ENCODE data around the gene NLRP4.
"Not testable (repeated sequence)": the region's sequence is repeated elsewhere in the genome, so short reads cannot be mapped to it uniquely, and the experiment has no call there.

Gene NLRP4

DNA sequence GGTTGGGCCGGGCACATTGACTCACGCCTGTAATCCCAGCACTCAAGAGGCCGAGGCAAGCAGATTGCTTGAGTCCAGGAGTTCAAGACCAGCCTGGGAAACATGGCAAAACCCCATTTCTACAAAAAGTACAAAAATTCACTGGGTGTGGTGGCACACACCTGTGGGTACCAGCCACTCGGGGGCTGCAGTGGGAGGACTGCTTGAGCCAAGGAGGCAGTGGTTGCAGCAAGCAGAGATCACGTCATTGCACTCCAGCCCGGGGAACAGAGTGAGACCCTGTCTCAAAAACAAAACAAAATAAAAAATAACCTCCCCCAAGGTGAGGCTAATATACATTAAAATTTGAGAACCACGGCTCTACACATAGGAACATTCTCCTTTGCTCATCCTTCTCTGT is 70.9 kb downstream of the NLRP4 start:
- DNase-seq (ENCODE audit: insufficient read length, low spot score) (no peak), FAIRE-seq (no peak)
- TF ChIP-seq, protein P1, sequence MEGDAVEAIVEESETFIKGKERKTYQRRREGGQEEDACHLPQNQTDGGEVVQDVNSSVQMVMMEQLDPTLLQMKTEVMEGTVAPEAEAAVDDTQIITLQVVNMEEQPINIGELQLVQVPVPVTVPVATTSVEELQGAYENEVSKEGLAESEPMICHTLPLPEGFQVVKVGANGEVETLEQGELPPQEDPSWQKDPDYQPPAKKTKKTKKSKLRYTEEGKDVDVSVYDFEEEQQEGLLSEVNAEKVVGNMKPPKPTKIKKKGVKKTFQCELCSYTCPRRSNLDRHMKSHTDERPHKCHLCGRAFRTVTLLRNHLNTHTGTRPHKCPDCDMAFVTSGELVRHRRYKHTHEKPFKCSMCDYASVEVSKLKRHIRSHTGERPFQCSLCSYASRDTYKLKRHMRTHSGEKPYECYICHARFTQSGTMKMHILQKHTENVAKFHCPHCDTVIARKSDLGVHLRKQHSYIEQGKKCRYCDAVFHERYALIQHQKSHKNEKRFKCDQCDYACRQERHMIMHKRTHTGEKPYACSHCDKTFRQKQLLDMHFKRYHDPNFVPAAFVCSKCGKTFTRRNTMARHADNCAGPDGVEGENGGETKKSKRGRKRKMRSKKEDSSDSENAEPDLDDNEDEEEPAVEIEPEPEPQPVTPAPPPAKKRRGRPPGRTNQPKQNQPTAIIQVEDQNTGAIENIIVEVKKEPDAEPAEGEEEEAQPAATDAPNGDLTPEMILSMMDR (IDR thresholded peaks at IDR 0.05; ENCODE audit: insufficient read depth, missing control alignments), result no peak

DNA sequence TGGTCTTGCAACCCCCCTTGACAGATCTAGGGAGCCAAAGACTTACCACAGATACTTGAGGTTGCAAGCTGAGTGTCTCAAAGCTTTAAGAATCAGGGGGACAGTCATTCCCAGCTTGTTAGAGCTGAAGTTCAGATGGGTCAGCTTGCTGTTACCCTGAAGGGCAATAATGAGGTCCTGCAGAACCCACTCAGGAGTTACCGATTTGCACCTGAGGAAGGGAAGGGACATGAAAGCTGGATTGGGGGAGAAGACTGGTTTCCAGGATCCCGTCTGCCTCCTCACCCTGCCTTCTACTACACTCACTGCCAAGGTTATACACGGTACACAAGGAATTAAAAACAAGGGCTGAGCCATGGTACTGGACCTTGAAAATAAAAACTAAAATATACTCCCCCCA is 71.4 kb downstream of the NLRP4 start:
- TF ChIP-seq, protein P1 (IDR thresholded peaks at IDR 0.05; ENCODE audit: insufficient read depth, missing control alignments), result no peak
- DNase-seq (ENCODE audit: insufficient read length, low spot score) (no peak), FAIRE-seq (no peak)

DNA sequence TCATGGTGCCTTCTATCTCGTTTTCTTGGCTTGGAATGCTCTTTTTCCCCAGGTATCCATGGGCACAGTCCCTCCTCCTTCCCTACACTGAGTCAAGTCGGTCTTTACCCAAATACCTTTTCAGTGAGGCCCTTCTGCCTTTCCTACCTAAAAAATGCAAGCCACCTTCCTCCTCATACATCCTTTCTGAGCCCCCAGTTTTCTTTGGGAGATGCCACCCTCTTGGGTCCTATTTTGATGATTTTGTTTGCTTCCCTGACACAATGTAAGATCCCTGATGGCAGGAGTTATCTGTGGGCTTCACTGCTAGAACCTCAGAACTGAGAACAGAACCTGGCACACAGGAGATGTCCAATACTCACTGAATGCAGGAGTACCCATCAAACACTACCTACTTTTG is 73.5 kb downstream of the NLRP4 start:
- TF ChIP-seq, protein P1 (IDR thresholded peaks at IDR 0.05; ENCODE audit: insufficient read depth, missing control alignments), result no peak
- no peak for DNase-seq (ENCODE audit: insufficient read length, low spot score)
- no peak for FAIRE-seq

DNA sequence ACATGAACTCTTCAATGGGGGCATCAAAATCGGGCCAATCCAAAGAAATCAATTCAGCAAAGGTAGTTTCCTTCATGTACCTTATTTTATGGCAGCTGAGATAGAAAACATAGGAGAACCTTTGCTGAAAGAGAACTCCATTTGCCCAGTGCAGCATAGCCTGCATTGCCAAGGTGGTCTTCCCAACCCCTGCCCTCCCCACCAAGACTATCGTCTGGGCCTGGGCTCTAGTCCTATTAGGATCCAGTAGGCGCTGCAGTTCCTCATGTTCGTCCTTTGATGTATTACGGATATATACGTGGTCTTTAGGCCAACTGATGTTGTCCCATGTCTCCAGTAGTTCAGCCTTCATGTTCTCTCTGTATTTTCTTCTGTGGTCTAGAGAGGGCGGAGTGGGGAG is 76.6 kb downstream of the NLRP4 start:
- TF ChIP-seq, protein P1 (IDR thresholded peaks at IDR 0.05; ENCODE audit: insufficient read depth, missing control alignments), result no peak
- no peak for DNase-seq (ENCODE audit: insufficient read length, low spot score)
- FAIRE-seq, result no peak

DNA sequence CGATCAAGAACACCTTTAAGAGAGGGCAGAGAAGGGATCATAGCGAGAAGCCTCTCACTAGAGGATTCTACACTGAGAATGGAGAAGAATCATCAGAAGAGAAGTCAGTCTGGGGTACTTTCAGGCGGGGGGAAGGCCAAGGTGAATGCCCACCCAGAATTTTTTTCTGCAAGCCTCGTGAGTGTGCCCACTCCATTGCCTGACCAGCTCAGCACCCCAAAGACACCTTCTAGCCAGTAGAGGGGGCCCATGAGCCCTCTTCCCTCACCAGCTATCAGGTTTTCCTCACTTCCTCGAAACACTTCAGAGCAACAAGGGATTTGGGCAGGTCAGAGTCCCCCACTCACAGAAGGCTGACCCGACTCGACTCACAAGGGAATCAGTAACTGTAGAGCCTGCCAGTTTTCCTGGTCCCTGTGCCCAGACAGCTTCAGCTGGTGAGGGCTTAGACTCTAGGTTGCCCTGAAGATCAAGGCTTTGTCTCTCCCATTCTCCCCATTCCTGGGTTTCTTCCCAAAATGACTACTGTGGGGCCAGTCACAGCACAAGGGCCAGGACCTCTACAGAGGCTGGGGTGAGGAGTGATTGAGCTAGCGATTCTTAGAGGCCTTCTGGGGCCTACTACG is 77.4 kb downstream of the NLRP4 start:
- DNase-seq (ENCODE audit: insufficient read length, low spot score), result no peak
- FAIRE-seq, result no peak
- TF ChIP-seq, protein P1 (IDR thresholded peaks at IDR 0.05; ENCODE audit: insufficient read depth, missing control alignments), result peak; percentile 37

DNA sequence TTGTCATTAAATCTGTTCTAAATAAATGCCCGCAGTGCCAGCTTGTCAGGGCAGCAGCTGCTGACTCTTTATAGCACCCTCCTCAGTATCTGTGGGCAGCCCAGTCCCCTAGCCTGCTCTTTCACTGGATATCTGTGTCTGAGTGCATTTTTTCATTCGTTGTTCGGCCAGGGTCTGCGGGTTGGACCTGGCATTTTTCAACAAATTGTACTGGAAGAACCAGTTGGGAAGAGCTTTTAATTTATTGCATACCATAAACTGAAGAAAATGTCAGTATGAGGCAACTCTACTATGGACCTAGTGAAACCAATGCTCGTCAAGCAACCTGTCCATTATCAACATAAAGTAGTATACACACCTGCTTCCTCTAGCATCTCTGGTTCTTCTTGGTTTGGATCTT is 87.2 kb downstream of the NLRP4 start:
- TF ChIP-seq, protein P1 (IDR thresholded peaks at IDR 0.05; ENCODE audit: insufficient read depth, missing control alignments), result no peak
- DNase-seq (ENCODE audit: insufficient read length, low spot score), result no peak
- no peak for FAIRE-seq

DNA sequence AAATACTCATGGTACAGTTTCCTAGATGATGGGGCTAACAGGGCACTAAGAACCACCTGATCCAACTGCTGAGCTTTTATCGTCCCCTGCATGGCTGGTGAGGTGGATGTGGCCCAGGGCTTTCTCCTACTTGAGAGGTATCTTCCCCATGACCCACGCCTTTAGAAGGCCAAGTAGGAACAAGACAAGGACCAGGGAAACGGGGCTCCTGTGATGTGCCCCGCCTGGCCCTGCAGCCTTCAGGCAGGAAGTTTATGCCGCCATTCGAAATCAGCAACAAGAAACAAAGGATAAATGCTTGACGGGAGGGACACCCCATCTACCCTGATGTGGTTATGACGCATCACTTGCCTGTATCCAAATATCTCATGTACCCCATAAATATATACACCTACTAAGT is 91.7 kb downstream of the NLRP4 start:
- DNase-seq (ENCODE audit: insufficient read length, low spot score) (no peak), FAIRE-seq (no peak)
- TF ChIP-seq, protein P1 (IDR thresholded peaks at IDR 0.05; ENCODE audit: insufficient read depth, missing control alignments), result no peak

DNA sequence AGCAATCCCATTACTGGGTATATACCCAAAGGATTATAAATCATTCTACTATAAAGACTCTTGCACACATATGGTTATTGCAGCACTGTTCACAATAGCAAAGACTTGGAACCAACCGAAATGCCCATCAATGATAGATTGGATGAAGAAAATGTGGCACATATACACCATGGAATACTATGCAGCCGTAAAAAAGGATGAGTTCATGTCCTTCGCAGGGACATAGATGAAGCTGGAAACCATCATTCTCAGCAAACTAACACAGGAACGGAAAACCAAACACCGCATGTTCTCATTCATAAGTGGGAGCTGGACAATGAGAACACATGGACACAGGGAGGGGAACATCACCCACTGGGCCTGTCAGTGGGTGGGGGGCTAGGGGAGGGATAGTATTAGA is 92.9 kb downstream of the NLRP4 start:
- DNase-seq (ENCODE audit: insufficient read length, low spot score); FAIRE-seq: not testable (repeated sequence)
